ENCODE results near the gene KLHL35.

The KLHL35 gene, protein sequence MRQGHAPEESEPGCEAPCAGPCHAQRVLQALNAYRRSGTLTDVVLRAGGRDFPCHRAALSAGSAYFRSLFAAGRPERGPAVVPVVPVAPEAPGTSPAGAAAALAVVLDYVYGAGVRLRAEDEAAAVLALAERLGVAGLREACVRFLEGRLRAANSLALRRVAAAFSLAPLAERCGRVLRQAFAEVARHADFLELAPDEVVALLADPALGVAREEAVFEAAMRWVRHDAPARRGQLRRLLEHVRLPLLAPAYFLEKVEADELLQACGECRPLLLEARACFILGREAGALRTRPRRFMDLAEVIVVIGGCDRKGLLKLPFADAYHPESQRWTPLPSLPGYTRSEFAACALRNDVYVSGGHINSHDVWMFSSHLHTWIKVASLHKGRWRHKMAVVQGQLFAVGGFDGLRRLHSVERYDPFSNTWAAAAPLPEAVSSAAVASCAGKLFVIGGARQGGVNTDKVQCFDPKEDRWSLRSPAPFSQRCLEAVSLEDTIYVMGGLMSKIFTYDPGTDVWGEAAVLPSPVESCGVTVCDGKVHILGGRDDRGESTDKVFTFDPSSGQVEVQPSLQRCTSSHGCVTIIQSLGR

DNA sequence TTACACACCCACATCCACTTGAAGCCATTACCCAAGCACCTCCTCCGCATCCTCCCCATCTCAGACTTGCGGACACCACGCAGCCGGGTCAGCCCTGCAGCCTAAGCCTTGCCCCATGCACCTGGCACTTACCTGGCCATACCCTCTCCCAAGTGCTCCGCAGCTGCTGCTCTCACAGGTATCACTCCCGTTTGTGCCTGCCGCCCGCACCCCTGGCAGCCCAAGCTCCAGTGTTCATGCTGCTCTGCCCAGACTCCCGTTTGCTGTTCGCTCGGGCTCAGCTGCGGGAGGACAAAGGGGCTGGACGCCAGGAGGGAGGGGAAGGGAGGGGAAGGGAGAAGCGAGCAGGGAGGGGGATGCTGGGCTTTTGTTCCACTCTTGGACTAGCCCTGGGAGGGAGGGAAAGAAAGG lies at the start of gene KLHL35:
TSS of gene KLHL35 (minus strand) at position 293 of the 411 bp plus-strand sequence. CDS start 2,574 bp downstream, outside the sequence.
- DNase-seq (no peak), ATAC-seq (no peak)

DNA sequence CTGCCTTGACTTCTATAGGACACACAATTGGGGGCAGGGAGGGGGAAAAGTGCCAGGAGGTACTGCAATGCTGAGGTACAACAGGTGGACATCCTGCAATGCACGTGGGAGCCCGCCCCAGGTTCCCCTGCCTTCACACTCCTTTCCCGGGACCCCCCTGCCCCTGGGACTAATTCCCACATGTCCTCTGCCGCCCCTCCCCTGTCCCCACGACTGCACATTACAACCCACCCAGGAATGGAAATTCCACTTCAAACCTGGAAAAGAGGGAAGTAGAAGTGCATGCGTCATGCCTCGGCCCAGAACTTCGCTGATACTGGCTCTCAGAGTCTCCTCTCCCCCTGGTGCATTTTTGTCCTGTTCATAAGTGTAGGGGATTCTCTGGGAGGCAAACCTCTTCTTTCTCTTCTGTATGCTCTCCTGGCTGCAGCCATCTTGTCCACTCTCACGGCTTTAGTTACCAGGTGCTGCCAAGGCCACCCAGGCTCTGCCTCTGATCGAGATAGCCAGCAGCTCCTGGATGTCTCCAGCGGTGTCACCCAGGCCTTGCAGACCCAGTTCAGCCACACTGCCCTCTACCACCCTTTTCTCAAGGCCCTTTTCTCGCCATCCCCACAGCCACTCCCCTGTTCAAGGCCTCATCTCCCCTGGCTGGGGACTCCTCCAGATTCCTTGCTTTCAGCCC lies 49.1 kb upstream of the KLHL35 start:
- ATAC-seq, result no peak
- no peak for DNase-seq

DNA sequence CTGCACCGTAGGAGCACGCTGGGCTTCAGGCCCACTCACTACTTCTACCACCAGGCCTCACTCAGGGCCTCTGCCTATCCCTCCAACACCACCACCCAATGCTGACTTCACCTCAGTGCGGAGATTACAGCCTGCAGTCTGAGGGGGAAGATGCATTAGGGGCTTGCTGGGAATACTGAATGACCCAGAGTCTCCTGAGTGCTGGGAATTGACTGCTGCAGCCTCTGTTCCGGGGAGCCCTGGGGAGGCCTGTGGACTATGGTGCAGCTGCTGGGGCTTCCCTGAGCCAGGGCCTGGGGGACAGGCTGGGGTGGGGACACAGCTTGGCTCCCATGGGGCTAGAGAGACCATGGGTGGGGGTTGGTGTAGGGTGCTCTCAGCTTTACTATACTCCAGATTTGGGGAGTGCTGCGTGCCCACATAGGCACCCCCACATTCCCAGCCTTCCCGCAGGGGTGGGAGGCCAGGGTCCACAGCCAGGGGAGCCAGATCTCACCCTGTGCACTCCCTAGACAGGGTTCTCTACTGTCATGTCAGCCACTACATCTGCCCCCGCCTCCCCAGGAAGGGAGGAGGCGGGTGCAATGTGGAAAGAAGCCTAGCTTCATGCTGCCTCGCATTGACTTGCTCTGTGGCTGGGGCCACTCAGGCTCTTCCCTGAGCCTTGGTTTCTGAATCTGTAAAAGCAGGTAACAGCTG lies 48.4 kb upstream of the KLHL35 start:
- DNase-seq, result no peak
- ATAC-seq, result no peak

DNA sequence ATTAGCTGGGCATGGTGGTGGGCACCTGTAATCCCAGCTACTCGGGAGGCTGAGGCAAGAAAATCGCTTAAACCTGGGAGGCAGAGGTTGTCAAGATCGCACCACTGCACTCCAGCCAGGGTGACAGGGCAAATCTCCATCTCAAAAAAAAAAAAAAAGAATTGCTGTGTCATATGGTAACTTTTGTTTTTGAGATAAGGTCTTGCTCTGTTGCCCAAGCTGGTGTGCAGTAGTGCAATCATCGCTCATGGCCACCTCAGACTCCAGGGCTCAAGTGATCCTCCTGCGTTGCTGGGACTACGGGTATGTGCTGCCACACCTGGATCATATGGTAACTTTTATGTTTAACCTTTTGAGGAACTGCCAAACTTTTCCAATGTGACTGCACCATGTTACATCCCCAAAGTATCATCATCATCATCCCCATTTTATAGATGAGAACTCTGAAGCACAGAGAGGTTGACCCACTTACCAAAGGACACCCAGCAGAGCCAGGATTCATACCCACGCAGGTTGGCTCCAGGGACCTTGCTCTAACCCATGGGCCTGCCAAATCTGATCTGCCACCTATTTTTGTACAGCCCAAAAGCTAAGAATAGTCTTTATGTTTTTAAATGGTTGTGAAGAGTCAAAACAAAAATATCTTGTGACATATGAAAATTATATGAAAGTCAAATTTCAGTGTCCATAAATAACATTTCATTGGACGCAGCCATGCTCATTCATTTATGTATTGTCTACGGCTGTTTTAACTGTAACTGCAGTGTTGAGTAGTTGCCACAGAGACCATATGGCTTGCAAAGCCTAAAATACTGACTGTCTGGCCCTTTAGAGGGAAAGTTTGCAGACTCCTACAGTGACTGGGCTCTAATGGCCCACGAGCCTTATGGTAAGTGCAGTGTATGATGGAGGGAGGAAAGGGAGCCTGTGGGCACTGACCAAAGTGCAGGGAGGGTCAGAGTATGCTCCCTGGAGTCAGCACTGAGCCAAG lies 47.5 kb upstream of the KLHL35 start:
- ATAC-seq (no peak), DNase-seq (no peak)

DNA sequence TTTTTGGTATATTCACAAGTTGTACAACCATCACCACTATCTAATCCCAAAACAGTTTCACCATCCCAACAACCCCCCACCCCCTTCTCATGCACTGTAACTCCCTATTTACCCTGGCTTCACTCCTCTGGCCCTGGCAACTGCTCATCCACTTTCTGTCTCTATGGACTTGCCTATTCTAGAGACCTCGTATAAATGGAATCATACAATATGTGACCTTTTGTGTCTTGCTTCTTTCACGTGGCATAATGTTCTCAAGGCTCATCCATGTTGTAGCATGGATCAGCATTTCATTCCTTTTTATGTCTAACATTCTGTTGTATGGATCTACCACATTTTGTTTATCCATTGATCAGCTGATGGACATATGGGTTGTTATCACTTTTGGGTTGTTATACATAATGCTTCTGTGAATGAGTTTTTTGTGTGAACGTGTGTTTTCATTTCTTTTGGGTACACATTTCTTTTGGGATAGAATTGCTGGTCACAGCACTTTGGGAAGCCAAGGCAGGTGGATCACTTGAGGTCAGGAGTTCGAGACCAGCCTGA lies 46.7 kb upstream of the KLHL35 start:
- DNase-seq, result no peak
- ATAC-seq, result no peak

DNA sequence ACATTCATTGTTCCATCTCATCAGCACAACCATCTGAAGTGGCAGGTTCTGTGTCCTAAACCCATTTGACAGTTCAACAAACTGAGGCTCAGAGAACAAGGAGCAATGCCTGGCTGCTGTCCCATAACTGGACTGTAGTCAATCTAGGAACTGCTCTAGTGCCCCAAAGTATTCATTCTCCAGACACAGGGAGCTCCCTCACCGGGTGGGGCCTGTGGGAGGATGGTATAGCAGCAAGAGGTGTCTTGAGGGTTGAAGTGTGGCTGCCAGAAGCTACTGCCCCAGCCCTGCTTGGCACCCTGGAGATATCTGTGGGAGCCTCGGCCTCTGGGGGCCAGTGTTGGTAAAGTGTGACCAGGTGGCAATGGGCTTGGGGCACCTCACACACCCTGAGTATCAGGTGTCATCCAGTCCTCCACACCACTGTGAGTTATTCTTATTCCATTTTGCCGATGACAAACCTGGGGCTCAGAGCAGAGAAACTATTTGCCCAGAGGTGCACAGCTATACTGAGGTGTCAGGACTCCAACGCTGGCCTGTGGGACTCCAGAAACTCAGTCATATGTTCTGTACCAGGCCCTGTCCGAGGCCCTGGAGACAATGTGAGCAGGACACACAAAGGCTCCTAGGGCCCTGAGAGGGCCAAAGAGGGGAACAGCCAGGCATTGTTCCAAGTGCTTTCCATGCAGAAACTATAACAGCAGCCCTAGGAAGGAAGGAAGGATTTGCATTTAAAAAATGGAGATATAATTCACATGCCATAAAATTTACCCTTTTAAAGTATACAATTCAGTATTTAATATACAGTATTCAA lies 46.0 kb upstream of the KLHL35 start:
- DNase-seq (no peak), ATAC-seq (no peak)

DNA sequence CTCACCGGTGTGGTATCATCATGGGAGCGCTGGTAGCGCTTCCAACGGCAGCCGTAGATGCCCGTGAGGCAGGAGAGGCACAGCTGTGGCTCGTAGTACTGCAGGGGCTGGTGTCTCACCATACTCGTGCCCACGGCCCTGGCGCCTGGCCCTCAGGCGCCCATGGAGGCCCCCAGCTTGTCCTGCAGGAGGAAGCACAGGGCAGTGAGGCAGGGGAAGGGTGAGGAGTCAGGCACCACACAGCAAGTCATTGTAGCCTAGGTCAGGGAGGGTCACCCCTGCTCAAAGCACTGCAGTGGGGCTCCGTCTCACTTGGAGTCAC lies 44.6 kb upstream of the KLHL35 start:
- DNase-seq, result no peak
- ATAC-seq, result no peak

DNA sequence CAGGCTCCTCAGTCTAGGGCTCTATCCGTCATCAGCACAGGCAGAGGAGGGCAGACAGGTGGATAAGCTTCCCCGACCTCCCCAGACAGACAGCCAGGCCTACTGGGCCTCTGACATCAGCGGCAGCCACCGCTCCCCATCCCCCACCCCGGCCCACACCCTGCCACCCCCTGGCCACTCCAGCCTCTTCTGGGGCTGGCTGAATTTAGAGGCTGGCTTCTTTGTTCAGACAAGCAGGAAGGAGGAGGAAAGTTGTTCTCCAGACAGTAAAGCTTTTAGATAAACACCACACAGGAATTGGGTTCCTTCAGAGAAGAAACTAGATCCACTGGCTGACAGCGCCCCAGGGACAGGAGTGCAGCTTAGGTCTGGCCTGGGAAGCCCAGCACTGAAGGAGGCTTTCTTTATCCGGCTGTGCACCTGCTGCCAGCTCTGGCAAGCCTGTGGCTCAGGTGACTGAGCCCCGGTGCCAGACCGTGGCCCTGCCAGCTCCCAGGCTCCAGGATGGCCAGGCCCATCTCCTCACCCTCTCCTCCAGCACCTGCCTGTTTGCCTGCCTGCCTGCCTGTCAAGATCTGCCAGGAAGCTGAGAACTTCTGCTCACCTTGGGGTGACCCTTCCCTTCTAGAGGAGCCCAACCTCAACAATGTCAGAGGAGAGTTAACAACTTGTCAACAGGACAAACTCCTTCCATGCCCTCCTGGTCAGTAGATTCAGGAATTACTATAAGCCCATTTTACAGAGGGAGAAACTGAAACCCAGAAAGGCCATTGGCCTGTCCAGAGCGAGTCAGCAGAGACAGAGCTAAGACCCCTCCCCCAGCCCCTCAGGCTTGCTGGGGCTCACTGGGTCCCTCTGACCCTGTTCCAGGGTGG lies 44.0 kb upstream of the KLHL35 start:
- DNase-seq (no peak), ATAC-seq (no peak)

DNA sequence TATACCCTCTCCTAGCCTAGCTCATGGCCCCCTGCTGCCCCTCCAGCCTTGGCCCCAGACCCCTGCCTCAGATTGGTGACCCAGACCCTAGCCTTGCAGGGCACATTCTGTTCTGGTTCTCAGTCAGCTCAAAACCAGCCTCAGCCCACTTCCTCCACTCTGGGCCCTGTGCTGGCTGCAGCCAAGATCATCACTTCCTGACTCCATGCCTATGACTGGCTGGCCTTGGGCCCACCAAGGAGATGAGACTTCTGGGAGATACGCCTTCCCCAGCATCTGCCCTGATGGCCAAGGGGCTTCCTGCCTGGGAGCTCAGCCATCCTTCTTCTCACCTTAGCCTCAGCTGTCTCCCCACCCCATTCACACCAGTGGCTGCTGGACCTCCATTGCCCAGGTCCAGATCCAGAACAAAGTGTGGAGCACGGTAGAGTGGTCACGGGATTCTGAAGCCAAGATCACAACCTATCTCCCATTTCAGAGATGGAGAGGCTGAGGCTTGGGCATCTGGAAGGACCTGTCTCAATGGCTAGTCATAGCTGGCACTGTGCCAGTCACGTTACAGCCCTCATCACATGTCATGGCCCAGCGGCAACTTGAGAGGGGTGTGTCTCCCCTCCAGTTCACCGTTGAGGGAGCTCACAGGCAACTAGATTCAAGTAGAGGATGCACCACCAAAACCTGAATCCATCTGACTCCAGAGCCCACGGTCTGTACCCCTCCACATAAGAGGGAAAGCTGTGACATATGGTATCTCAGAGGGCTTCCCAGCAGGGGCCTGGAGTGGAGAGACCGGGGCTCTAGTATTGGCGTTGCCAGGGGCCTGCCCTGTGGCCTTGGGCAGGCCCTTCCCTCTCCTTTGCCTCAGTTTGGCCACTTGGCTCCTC lies 43.0 kb upstream of the KLHL35 start:
- peak; percentile 55 for ATAC-seq
- peak; percentile 25 for DNase-seq

DNA sequence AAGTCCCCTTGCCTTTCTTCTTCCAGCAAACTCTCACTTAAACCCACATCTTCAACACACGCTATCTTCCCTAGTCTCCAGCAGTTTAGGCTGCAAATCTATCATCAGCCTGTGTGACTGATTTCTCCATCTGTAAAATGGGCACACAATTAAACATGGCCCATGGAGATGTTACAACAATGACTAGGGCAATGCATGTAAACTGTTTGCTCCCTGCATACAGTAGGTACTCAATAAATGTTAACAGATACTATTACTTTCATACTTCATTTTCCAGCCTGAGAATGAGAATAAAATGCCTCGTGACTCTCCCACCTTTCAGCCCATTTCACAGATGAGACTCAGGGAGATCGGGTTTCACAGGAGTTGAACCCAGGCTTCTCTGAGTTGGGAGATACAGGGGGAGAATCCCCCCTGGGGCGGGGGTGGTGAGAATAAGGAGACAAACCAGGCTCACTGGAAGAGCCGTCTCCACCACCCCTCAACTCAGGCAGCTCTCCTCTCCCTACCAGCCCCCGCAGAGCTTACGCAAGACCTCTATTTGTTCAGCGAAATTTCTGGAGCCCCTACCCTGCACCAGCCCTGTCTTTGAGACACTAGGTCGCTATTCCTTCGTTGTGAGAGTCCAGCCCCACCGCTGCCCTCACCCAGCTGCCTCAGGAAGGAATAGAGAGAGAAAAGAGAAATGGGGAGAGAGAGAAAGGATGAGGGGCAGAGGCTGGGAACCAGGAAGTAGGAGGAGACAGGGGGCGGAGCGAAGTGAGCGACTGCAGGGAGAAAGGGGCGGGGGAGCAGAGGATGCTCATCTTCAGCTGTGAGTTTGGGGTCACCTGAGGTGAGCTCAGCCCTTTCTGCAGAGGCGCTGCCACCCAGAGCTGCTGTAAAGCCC lies 42.1 kb upstream of the KLHL35 start:
- peak; percentile 76 for DNase-seq
- peak; percentile 60 for ATAC-seq

DNA sequence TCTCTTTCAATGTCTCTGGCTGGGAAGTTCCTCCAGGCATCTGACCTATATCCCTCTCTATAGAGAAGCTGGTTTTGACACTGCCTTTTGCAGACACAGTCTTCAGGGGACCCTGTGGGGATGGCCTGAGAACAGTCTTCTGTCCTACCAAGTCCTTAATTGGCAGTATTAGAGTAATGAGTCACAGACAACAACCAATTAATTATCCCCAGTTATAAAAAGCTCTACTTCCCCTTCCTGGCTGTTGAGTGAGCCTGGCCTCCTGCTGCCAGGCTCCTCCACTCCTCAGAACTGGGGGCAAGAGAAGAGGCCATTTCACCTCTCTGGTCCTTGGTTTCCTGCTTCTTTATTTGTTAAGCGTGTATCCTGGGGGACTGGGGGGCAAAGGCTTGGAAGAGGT lies 41.2 kb upstream of the KLHL35 start:
- ATAC-seq (no peak), DNase-seq (no peak)

DNA sequence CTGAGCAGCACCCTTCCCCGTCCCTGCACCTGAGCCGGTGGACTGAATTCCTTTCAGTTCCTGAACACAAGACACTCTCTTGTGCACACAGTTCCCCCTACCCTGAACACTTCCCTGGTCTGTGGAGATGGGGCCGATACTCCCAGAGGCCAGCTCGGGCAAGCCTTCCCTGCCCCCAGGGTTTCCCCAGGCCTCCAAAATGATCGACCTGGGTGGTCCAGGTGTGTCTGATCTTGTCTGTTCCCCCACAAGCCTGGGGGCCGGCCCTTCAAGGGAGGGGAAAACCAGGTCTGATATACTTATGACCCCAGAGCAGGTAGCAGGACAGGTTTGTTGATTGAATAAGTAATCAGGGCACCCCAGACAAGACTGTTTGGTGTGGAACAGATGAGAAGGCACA lies 40.7 kb upstream of the KLHL35 start:
- DNase-seq, result no peak

DNA sequence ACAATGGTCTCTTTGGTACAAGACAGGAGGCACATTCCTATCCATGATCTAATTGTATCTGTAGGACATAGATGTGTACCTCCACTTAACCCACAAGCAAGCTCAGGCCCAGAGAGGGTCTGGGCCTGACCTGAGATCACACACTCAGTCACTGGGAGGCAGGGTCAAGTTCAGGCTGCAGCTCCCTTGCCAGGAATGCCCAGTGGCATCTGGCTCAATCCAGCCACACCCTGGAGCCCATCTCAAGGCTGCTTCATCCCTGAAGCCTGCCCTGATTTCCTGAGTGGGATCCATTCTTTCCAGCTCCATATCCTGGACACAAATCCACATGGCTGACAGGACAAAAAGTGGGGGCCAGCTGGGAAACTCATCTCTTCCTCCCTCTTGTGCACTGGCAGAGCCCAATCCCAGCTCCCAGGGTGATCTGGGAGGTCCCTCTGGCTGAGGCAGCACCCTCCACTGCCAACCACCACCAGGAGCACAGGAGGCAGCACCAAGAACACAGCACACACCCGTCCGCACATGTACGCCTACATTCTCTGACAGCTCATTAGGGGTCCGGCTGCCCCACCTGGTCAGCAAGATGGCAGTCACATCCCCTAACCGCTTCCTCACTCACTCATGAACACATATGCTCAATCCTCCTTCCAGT lies 39.2 kb upstream of the KLHL35 start:
- DNase-seq (no peak), ATAC-seq (no peak)

More for the DNA sequence above, 40.7 kb upstream of the KLHL35 start:
- ATAC-seq, result no peak

DNA sequence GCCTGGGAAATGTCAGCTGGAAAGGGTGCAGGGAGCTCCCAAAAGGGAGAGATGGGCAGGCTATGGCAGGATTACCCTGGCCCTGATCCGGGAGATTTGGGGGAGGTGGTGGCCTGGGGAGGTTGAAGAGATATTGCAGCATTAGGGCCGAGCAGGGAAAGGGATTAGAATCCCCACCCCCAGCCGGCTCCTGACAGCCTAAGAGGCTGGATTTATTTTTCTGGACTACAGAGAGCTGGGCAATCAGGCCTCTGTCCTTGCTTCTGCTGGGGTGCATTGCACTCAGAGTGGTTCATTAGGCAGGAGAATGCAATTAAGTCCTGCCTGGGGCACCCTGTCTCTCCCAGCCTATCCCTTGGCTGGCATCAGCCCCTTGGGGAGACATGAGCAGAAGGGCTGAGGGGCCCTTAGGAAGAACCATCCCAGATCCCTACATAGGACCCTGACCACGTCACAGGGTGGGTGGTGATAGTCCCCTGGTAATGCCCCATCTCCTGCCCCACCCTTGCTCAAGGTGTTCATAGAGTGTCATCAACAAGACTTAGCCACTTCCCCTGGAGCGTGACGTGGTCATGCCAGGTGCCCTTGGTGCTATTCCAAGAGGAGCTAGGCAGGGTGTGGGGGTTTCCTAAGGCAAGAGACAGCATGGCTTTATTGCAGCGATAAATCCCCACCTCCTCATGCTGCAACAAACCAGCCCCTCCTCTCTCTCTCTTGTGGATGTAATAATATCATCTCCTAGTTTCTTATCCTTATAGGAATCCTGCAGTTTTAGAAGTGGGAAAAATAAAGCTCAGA lies 38.4 kb upstream of the KLHL35 start:
- DNase-seq (no peak), ATAC-seq (no peak)

DNA sequence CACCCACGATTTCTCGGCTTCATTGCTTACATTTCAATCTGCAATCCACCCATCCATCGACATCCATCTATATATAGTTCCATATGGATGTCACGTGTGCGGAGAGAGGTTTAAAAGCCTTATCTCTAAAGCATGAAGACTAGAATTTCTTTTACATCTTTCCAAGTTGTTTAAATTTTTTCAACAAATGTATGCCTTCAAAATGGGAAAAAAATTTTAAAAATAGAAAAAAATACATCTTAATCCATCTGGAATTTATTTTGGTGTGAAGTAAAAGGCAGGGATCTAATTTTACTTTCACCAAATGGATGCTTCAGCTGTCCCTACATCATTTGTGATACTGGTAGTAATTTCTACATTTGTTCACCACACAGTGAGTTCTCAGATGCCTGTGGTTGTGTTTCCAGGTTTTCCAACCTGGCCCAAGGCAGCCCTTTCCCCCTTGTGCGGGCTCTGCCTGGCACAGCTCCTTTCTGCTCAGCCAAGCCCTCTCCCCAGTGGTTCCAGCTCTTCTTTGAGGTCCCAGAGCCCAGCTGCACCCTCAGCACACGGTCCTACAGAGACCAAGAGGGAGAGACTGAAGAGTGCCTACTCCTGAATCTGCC lies 37.6 kb upstream of the KLHL35 start:
- DNase-seq (no peak), ATAC-seq (no peak)

All from stimulated activated naive CD8-positive, alpha-beta T cell treated with anti-CD3 and anti-CD28 coated beads, Interleukin-15, Interleukin-2, amounts not matched to agents 100 U/mL and 50 U/mL, for 24 hours (primary cell).